NT2/D1 (cell line): ENCODE data around the gene CFAP20DC.

Source experiments
- DNase-seq: peaks from one replicate; pipeline ENCODE4 v3.0.0-alpha.2; 2011; ENCODE audit warnings: low read depth, low spot score
- H3K27me3 ChIP-seq: 2 replicates; pipeline ENCODE4 v1.6.0; 2011; ENCODE audit warnings: mild to moderate bottlenecking; ENCODE audit not compliant: insufficient read length, insufficient read depth
- H3K36me3 ChIP-seq: 2 replicates; pipeline ENCODE4 v1.6.1; 2011; ENCODE audit warnings: mild to moderate bottlenecking, low read length, mixed read lengths; ENCODE audit not compliant: insufficient read depth, insufficient read length
- H3K4me1 ChIP-seq: 2 replicates; pipeline ENCODE4 v1.5.1; 2011; ENCODE audit not compliant: insufficient read depth, insufficient read length
- H3K4me3 ChIP-seq: 2 replicates; pipeline ENCODE4 v1.5.1; 2011; ENCODE audit warnings: low read depth; ENCODE audit not compliant: insufficient read length
- H3K9ac ChIP-seq: 2 replicates; pipeline ENCODE4 v1.6.0; 2011; ENCODE audit warnings: low read depth; ENCODE audit not compliant: insufficient read length
- H3K9me3 ChIP-seq: 2 replicates; pipeline ENCODE4 v1.5.1; 2011; ENCODE audit warnings: mild to moderate bottlenecking, low read length; ENCODE audit not compliant: insufficient read depth
- SUZ12 ChIP-seq: IDR thresholded peaks from 2 replicates; pipeline ENCODE4 v1.6.1; 2011; ENCODE audit not compliant: insufficient read length, insufficient read depth; ENCODE audit errors: extremely low read depth
- YY1 ChIP-seq: IDR thresholded peaks from 2 replicates; pipeline ENCODE4 v1.6.1; 2011; ENCODE audit not compliant: insufficient read length, insufficient read depth
- ZNF274 ChIP-seq: IDR thresholded peaks from 2 replicates; pipeline ENCODE4 v1.6.1; 2011; ENCODE audit warnings: mild to moderate bottlenecking, low read depth, low read length

The CFAP20DC gene

DNA sequence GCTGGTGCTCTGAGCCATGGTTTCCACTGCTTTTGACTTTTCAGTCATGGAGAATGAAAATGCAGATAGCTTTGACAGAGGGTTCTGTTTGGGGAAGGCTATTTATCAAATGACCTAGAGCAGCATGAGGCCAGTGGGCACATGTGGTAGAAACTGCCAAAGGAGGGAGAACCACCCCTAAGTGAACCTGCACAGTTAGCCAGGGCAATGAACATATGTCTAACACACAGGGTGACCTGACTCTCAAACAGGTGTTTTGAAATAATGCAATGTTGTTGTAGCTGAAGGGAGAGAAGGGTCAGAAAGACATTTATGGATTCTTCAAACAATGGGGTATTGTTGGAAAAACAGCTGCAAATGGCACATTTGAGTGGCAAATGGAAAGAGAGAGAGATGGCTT is 208.9 kb downstream of the CFAP20DC start:
- Histone ChIP-seq H3K9me3 (peaks cover 21% of the 10 kb centered on the region), H3K36me3 (peaks cover 12% of the 10 kb centered on the region), H3K9ac (no peak overlapping the region), H3K4me3 (no peak overlapping the region), H3K27me3 (no peaks in the 10 kb centered on the region), H3K4me1 (no peaks in the 10 kb centered on the region)
- no peak for DNase-seq
- TF ChIP-seq SUZ12 (no peak), ZNF274 (no peak), YY1 (no peak)

DNA sequence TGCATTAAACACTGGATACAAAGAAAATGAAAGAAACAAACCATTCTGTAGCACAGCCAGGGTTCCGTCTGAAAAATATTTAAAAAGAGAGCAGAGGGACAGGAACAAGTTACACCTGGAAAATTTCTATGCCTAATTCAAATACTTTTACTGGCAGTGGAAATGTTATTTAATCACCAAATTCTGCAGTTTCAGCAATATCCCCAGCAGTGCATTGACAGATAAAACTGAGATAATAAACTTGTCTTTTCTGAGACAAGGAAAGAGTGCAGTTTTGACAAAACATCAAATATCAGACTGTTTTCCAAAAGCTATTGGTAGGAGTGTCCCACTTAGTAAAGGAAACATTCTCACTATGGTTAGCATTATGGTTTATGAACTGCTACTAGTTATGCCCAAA is 209.9 kb downstream of the CFAP20DC start:
- Histone ChIP-seq H3K36me3 (peaks cover 12% of the 10 kb centered on the region), H3K4me1 (no peaks in the 10 kb centered on the region), H3K9ac (no peak overlapping the region), H3K4me3 (no peak overlapping the region), H3K9me3 (peaks cover 21% of the 10 kb centered on the region), H3K27me3 (no peaks in the 10 kb centered on the region)
- no peak for DNase-seq
- TF ChIP-seq SUZ12 (no peak), YY1 (no peak), ZNF274 (no peak)

DNA sequence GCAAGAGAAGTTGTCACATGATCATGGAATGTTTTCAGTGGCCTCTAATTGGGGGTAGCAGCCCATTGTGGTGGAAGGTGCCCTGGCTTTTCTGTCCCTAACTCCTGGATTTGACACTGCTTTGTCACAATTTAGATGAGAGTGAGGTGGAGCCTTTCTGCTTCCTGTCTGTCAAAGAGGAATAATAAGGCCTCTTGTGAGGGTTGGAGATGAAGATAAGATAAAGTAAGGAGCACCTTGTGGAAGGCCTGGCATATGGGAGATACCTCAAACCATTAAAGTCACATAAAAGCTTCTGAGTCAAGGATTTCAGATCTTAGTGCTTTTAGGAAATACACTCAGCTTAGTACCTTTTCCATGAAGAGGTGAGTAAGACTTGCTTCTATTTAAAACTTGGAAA is 210.6 kb downstream of the CFAP20DC start:
- Histone ChIP-seq H3K9ac (no peak overlapping the region), H3K4me1 (no peaks in the 10 kb centered on the region), H3K36me3 (peaks cover 12% of the 10 kb centered on the region), H3K4me3 (no peak overlapping the region), H3K9me3 (peaks cover 21% of the 10 kb centered on the region), H3K27me3 (no peaks in the 10 kb centered on the region)
- TF ChIP-seq ZNF274, result no peak
- no peak for TF ChIP-seq YY1
- TF ChIP-seq SUZ12, result no peak
- DNase-seq, result no peak

DNA sequence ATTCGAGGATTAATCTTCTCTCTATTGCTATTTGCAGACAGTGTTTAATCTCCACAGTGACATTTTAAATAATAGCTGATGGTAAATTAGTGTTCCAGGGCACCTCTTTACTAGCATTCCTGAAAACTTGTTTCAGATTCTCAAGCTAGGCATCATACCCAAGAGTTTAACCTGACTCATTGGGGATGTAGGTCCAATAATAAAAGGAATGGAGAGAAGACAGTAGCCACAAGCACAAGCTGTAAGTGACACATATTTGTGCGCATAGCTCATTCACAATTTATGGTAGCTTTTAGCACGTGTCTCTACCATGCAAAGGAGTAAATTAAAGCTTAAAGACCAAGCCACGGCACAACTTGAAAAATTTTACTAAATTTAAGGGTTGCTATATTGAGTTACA is 212.0 kb downstream of the CFAP20DC start:
- TF ChIP-seq SUZ12 (no peak), YY1 (no peak), ZNF274 (no peak)
- DNase-seq, result no peak
- H3K4me3 ChIP-seq, result no peak overlapping the region
- H3K9ac ChIP-seq, result no peak overlapping the region
- H3K27me3 ChIP-seq, result no peaks in the 10 kb centered on the region
- H3K36me3 ChIP-seq, result peaks cover 12% of the 10 kb centered on the region
- no peaks in the 10 kb centered on the region for H3K4me1 ChIP-seq
- H3K9me3 ChIP-seq, result peaks cover 21% of the 10 kb centered on the region

DNA sequence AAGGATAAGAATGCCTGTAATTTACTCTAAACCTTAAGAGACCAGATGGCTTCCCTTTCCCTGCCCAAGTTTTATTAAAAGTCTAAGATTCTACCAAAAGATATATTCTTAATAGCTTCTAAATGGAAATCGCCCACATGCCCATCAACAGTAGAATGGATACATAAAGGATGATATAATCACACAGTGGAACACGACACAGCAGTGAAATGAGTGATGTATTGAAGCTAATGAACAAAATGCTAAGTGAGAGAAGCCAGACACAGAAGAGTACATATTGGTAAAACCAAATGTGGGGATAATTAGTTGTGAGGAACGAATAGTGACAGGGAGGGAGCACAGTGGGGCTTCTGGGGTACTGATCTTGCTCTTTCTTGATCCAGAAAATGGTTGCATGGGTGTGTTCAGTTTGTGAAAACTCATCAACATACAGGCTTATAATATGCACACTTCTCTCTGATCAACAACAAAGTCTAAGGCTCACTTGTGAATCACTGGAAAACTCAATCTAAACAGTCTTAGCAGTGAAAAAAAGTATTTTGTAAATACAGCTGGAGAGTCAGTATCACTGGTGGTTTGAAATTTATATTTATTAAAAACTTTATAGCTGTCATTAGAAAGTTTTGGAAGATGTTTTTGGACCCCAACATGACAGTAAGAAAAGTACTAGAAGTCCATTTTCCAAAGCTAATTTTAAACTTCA is 212.5 kb downstream of the CFAP20DC start:
- Histone ChIP-seq H3K9ac (no peak overlapping the region), H3K36me3 (peaks cover 12% of the 10 kb centered on the region), H3K9me3 (peaks cover 21% of the 10 kb centered on the region), H3K27me3 (no peaks in the 10 kb centered on the region), H3K4me1 (no peaks in the 10 kb centered on the region), H3K4me3 (no peak overlapping the region)
- no peak for TF ChIP-seq SUZ12
- no peak for TF ChIP-seq YY1
- no peak for TF ChIP-seq ZNF274
- DNase-seq, result no peak

DNA sequence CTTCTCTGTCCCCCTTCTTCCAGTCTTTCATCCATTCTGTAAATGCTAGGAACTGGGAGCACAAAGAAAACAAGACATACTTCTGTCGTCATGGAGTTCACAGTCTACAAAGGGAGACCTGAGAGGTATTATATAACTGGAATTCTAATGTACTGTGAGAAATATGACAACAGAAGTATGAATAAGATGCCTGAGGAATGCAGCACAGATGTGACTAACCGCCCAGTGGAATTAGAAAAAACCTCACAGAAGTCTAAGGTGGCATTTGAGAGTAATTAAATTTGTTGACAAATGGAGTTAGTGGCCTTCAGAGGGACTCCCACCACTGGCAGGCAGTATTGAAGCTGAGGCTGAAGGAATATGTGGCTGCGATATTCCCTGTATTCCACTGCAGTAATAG is 214.7 kb downstream of the CFAP20DC start:
- H3K4me3 ChIP-seq, result no peak overlapping the region
- no peak for TF ChIP-seq ZNF274
- no peak for TF ChIP-seq SUZ12
- TF ChIP-seq YY1, result no peak
- H3K36me3 ChIP-seq, result peaks cover 31% of the 10 kb centered on the region
- no peak overlapping the region for H3K9ac ChIP-seq
- H3K9me3 ChIP-seq, result peaks cover 6% of the 10 kb centered on the region; the same call in 1 of the 2 replicates
- no peak for DNase-seq
- no peaks in the 10 kb centered on the region for H3K4me1 ChIP-seq
- H3K27me3 ChIP-seq, result no peaks in the 10 kb centered on the region

DNA sequence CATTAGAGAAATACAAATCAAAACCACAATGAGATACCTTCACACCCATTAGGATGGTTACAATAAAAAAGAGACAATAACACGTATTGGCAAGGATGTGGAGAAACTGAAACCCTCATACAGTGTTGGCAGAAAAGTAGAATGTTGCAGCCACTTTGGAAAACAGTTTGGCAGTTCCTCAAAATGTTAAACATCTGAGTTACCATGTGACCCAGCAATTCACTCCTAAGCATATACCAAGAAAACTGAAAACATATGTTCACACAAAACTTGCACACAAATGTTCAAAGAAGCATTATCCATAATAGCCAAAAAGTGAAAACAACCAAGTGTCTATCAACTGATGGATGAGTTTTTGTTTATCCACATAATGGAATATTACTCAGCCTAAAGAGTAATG is 216.3 kb downstream of the CFAP20DC start:
- H3K4me3 ChIP-seq, result no peak overlapping the region

More for the DNA sequence above, 216.3 kb downstream of the CFAP20DC start:
- DNase-seq, result no peak
- Histone ChIP-seq H3K36me3 (peaks cover 30% of the 10 kb centered on the region), H3K27me3 (no peaks in the 10 kb centered on the region), H3K4me1 (no peaks in the 10 kb centered on the region), H3K9ac (no peak overlapping the region), H3K9me3 (no peaks in the 10 kb centered on the region)
- TF ChIP-seq YY1 (no peak), ZNF274 (no peak), SUZ12 (no peak)
